H9 (cell line): Measurements from ENCODE around the gene MYO15A. TPM values are rescaled to one million over a fixed set of nuclear protein-coding genes. Genes with fewer than 3 reads are reported as not detected.

Experiments
- DNase-seq: peaks from one replicate; pipeline ENCODE4 v3.0.0-alpha.2; 2017
- H2AFZ ChIP-seq: one replicate; pipeline ENCODE4 v1.6.1; 2013; ENCODE audit warnings: mild to moderate bottlenecking, low read length, control low read depth, moderate library complexity
- H2AK5ac ChIP-seq: 2 replicates; pipeline ENCODE4 v1.6.1; 2013; ENCODE audit warnings: low read length, control low read depth, mixed read lengths; ENCODE audit not compliant: insufficient read length
- H2BK120ac ChIP-seq: one replicate; pipeline ENCODE4 v1.6.1; 2013; ENCODE audit warnings: low read depth, mild to moderate bottlenecking, low read length, control low read depth, inconsistent platforms; ENCODE audit not compliant: poor library complexity, severe bottlenecking
- H2BK12ac ChIP-seq: 2 replicates; pipeline ENCODE4 v1.6.1; 2013; ENCODE audit warnings: low read length, control low read depth, mixed read lengths, low read depth; ENCODE audit not compliant: insufficient read length
- H2BK15ac ChIP-seq: 2 replicates; pipeline ENCODE4 v1.6.1; 2013; ENCODE audit warnings: low read depth, low read length, control low read depth
- H2BK20ac ChIP-seq: one replicate; pipeline ENCODE4 v1.6.1; 2013; ENCODE audit warnings: low read depth, mild to moderate bottlenecking, low read length, control low read depth, inconsistent platforms; ENCODE audit not compliant: poor library complexity, severe bottlenecking
- H2BK5ac ChIP-seq: 2 replicates; pipeline ENCODE4 v1.6.1; 2013; ENCODE audit warnings: low read length, control low read depth, mixed read lengths; ENCODE audit not compliant: insufficient read length
- H3K14ac ChIP-seq: 2 replicates; pipeline ENCODE4 v1.6.1; 2013; ENCODE audit warnings: low read length, control low read depth; ENCODE audit not compliant: insufficient read depth
- H3K18ac ChIP-seq: 2 replicates; pipeline ENCODE4 v1.6.1; 2013; ENCODE audit warnings: low read depth, mild to moderate bottlenecking, mixed read lengths, low read length, control low read depth; ENCODE audit not compliant: insufficient read length
- H3K23ac ChIP-seq: 2 replicates; pipeline ENCODE4 v1.6.1; 2013; ENCODE audit warnings: low read length, control low read depth, mixed read lengths, low read depth; ENCODE audit not compliant: insufficient read length
- H3K23me2 ChIP-seq: 2 replicates; pipeline ENCODE4 v1.6.1; 2013; ENCODE audit warnings: low read depth, mild to moderate bottlenecking, mixed read lengths, low read length, control low read depth; ENCODE audit not compliant: insufficient read length, poor library complexity, severe bottlenecking
- H3K27ac ChIP-seq: 2 replicates; pipeline ENCODE4 v1.5.1; 2013; ENCODE audit warnings: low read length, control low read depth, mixed read lengths, low read depth; ENCODE audit not compliant: insufficient read length
- H3K27me3 ChIP-seq: 2 replicates; pipeline ENCODE4 v1.6.1; 2013; ENCODE audit warnings: low read length, control low read depth, inconsistent platforms; ENCODE audit not compliant: insufficient read depth
- H3K4ac ChIP-seq: 2 replicates; pipeline ENCODE4 v1.6.1; 2013; ENCODE audit warnings: low read depth, mild to moderate bottlenecking, control low read depth, inconsistent platforms, low read length, moderate library complexity
- H3K4me1 ChIP-seq: 2 replicates; pipeline ENCODE4 v1.6.1; 2013; ENCODE audit warnings: low read length, control low read depth, inconsistent platforms; ENCODE audit not compliant: insufficient read depth
- H3K4me2 ChIP-seq: 2 replicates; pipeline ENCODE4 v1.6.1; 2013; ENCODE audit warnings: low read length, control low read depth, mixed read lengths; ENCODE audit not compliant: insufficient read length, insufficient read depth
- H3K56ac ChIP-seq: 2 replicates; pipeline ENCODE4 v1.6.1; 2013; ENCODE audit warnings: low read depth, mild to moderate bottlenecking, mixed read lengths, low read length, control low read depth; ENCODE audit not compliant: insufficient read length
- H3K79me1 ChIP-seq: 2 replicates; pipeline ENCODE4 v1.6.1; 2013; ENCODE audit warnings: low read depth, mild to moderate bottlenecking, moderate library complexity, low read length, control low read depth, inconsistent platforms; ENCODE audit not compliant: insufficient read depth, poor library complexity, severe bottlenecking
- H3K79me2 ChIP-seq: 2 replicates; pipeline ENCODE4 v1.6.1; 2013; ENCODE audit warnings: low read length, control low read depth, inconsistent platforms; ENCODE audit not compliant: insufficient read depth
- H3K9ac ChIP-seq: 2 replicates; pipeline ENCODE4 v1.6.1; 2013; ENCODE audit warnings: low read length, control low read depth, mixed read lengths; ENCODE audit not compliant: insufficient read length; ENCODE audit errors: extremely low read depth
- H3K9me3 ChIP-seq: one replicate; pipeline ENCODE4 v1.6.1; 2013; ENCODE audit warnings: low read depth, low read length, inconsistent platforms; ENCODE audit not compliant: control insufficient read depth
- H3T11ph ChIP-seq: one replicate; pipeline ENCODE4 v1.6.1; 2013; ENCODE audit warnings: mild to moderate bottlenecking, low read length, control low read depth, inconsistent platforms
- H4K20me1 ChIP-seq: one replicate; pipeline ENCODE4 v1.6.1; 2013; ENCODE audit not compliant: control insufficient read depth, insufficient read length, insufficient read depth
- H4K5ac ChIP-seq: 2 replicates; pipeline ENCODE4 v1.6.1; 2013; ENCODE audit warnings: low read depth, mild to moderate bottlenecking, mixed read lengths, low read length, control low read depth; ENCODE audit not compliant: insufficient read length
- H4K8ac ChIP-seq: replicated peaks from 2 replicates; pipeline ENCODE4 v1.6.1; 2013; ENCODE audit warnings: low read length, control low read depth, mixed read lengths, low read depth; ENCODE audit not compliant: insufficient read length
- H4K91ac ChIP-seq: 2 replicates; pipeline ENCODE4 v1.6.1; 2013; ENCODE audit warnings: low read depth, mild to moderate bottlenecking, moderate library complexity, mixed read lengths, low read length, control low read depth; ENCODE audit not compliant: insufficient read length
- H3K27ac Mint-ChIP-seq, 3 experiments: 2 replicates in 2 of 3; 3 replicates in 1 of 3; pipeline ENCODE4 v1.8.0; 2020 to 2021; ENCODE audit warnings: mixed read lengths in 3 of 3, mild to moderate bottlenecking in 1 of 3, moderate library complexity in 1 of 3
- H3K27me3 Mint-ChIP-seq: 2 replicates; pipeline ENCODE4 v1.8.0; 2021; ENCODE audit warnings: low read depth, mild to moderate bottlenecking, moderate library complexity, mixed read lengths
- H3K36me3 Mint-ChIP-seq, 3 experiments: 2 replicates in 2 of 3; 3 replicates in 1 of 3; pipeline ENCODE4 v1.8.0; 2020 to 2021; ENCODE audit warnings: low read depth in 3 of 3, mixed read lengths in 3 of 3; ENCODE audit not compliant: insufficient read depth in 1 of 3
- H3K4me1 Mint-ChIP-seq, 2 experiments: 2 replicates each; pipeline ENCODE4 v1.8.0; 2020; ENCODE audit warnings: mixed read lengths in 2 of 2
- H3K4me3 Mint-ChIP-seq, 2 experiments: 2 replicates in 1 of 2; 3 replicates in 1 of 2; pipeline ENCODE4 v1.8.0; 2020 to 2021; ENCODE audit warnings: mild to moderate bottlenecking in 2 of 2, mixed read lengths in 2 of 2, moderate library complexity in 1 of 2
- H3K9me3 Mint-ChIP-seq, 2 experiments: 2 replicates in 1 of 2; 3 replicates in 1 of 2; pipeline ENCODE4 v1.8.0; 2020; ENCODE audit warnings: mild to moderate bottlenecking in 2 of 2, mixed read lengths in 2 of 2, moderate library complexity in 1 of 2
- CTCF ChIP-seq: fragments of 200-600 bp; sonication (generic); conservative IDR thresholded peaks from 3 replicates; pipeline ENCODE4 v1.8.0; 2021; ENCODE audit warnings: antibody characterized with exemption, mild to moderate bottlenecking
- WGBS: extraction: QIAGEN DNeasy Blood & Tissue Kit; methylation state at CpG from one replicate; pipeline ENCODE4 v1.1.7; 2013; ENCODE audit warnings: missing lambda C conversion rate, low lambda C conversion rate, mixed read lengths; ENCODE audit not compliant: insufficient read length; ENCODE audit errors: extremely low coverage; 5-methylcytosine and 5-hydroxymethylcytosine counted together
- total RNA-seq: library from RNA; stranded (reverse); gene quantifications from 2 replicates; pipeline ENCODE4 v1.2.1, GENCODE V29; 2021

The MYO15A gene
- total RNA-seq, 1 experiment from 2014 or later = 2.5 TPM

DNA sequence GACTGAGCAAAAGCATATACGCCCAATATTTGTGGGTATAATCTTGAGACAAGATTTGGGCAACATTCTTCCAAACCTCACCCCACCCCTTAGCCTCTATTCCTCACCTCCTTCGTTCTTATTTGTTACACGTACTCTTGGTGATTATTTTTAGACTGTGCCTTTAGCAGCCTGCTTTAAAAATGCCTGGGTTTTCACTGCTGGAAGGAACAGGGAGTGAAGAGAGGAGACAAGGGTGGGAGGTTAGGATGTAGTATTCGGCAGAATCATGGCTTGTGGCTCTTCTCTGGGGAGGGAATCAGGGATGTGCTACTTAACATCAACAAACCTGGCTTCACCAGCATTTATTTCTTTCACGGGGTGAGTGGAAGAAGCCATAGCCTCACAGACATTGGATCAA, 86.7 kb downstream of the MYO15A start:
- H4K91ac ChIP-seq = no peak overlapping the region
- no peak overlapping the region for H3K23ac ChIP-seq
- no peak overlapping the region for H3K27ac ChIP-seq
- H4K8ac ChIP-seq = no peak overlapping the region
- no peak overlapping the region for H3K4ac ChIP-seq
- no peak overlapping the region for H2AK5ac ChIP-seq
- no peak overlapping the region for H3T11ph ChIP-seq
- H2BK15ac ChIP-seq = no peak overlapping the region
- DNase-seq = no peak
- H2BK120ac ChIP-seq = no peak overlapping the region
- H3K23me2 ChIP-seq = no peaks in the 10 kb centered on the region
- H3K9me3 ChIP-seq = no peaks in the 10 kb centered on the region
- no peak overlapping the region for H2BK20ac ChIP-seq
- H3K9ac ChIP-seq = no peak overlapping the region
- H3K79me1 ChIP-seq = peaks cover 10% of the 10 kb centered on the region
- H3K18ac ChIP-seq = no peak overlapping the region
- no peaks in the 10 kb centered on the region for H4K20me1 ChIP-seq
- Mint-ChIP-seq H3K4me3 (no peak overlapping the region), H3K9me3 (no peaks in the 10 kb centered on the region), H3K27me3 (no peaks in the 10 kb centered on the region), H3K27ac (peak overlapping the region in 1 of 3 experiments; percentile 34; a peak in 2 of 7 replicates), H3K36me3 (peaks cover 26 to 74% (median 48%) of the 10 kb centered on the region in 3 experiments), H3K4me1 (peaks cover 3 to 6% of the 10 kb centered on the region in 2 experiments)
- no peak overlapping the region for H3K56ac ChIP-seq
- peaks cover 21% of the 10 kb centered on the region; the same call in 1 of the 2 replicates for H3K79me2 ChIP-seq
- H3K27me3 ChIP-seq = no peaks in the 10 kb centered on the region
- no CpG with 5 or more reads among the region's 5 CpGs for WGBS
- no peaks in the 10 kb centered on the region for H3K4me1 ChIP-seq
- no peak for TF ChIP-seq CTCF
- no peak overlapping the region for H2BK5ac ChIP-seq
- no peak overlapping the region for H2BK12ac ChIP-seq
- no peak overlapping the region for H4K5ac ChIP-seq
- H3K14ac ChIP-seq = no peak overlapping the region
- no peak overlapping the region for H3K4me2 ChIP-seq
- no peak overlapping the region for H2AFZ ChIP-seq
